Lung (tissue), 12 donors: ENCODE data around the gene SNED1. TPM values are rescaled to one million over a fixed set of nuclear protein-coding genes. Genes with fewer than 3 reads are reported as not detected.

Experiments
- ATAC-seq: fragments of 200-7000 bp; cut with Tn5 transposase; one replicate; pipeline ENCODE4 v1.9.1; 2020; ENCODE audit warnings: moderate number of reproducible peaks; ENCODE audit not compliant: insufficient read depth, low FRiP score
- DNase-seq, 3 donors: peaks; one replicate each; pipeline ENCODE4 v3.0.0-alpha.2; 2013 to 2017
- H3K27ac ChIP-seq, 2 donors: one replicate each; pipeline ENCODE4 v1.5.1; 2013; ENCODE audit warnings: mild to moderate bottlenecking in 2 of 2, moderate library complexity in 2 of 2, control low read depth in 1 of 2, inconsistent platforms in 1 of 2, low read depth in 1 of 2, low read length in 1 of 2
- H3K27me3 ChIP-seq, 3 donors: one replicate each; pipeline ENCODE4 v1.5.1; 2013; ENCODE audit warnings: low read length in 2 of 3; ENCODE audit not compliant: control insufficient read depth in 3 of 3, insufficient read depth in 3 of 3
- H3K36me3 ChIP-seq, 4 donors: one replicate each; pipeline ENCODE4 v1.5.1; 2013; ENCODE audit warnings: low read length in 4 of 4, mild to moderate bottlenecking in 1 of 4, moderate library complexity in 1 of 4; ENCODE audit not compliant: control insufficient read depth in 4 of 4, insufficient read depth in 4 of 4
- H3K4me1 ChIP-seq, 5 donors: one replicate each; pipeline ENCODE4 v1.5.1; 2013; ENCODE audit warnings: low read length in 5 of 5, mild to moderate bottlenecking in 2 of 5, moderate library complexity in 1 of 5; ENCODE audit not compliant: control insufficient read depth in 5 of 5, insufficient read depth in 5 of 5
- H3K4me3 ChIP-seq: one replicate; pipeline ENCODE4 v1.5.1; 2013; ENCODE audit warnings: mild to moderate bottlenecking, control low read depth, moderate library complexity
- H3K9ac ChIP-seq, 2 donors: one replicate each; pipeline ENCODE4 v1.5.1; 2013; ENCODE audit warnings: low read length in 2 of 2, control low read depth in 1 of 2; ENCODE audit not compliant: insufficient read depth in 1 of 2
- H3K9me3 ChIP-seq, 4 donors: one replicate each; pipeline ENCODE4 v1.5.1; 2013; ENCODE audit warnings: low read length in 3 of 4, mild to moderate bottlenecking in 1 of 4, moderate library complexity in 1 of 4; ENCODE audit not compliant: control insufficient read depth in 4 of 4, insufficient read depth in 3 of 4
- CTCF ChIP-seq: IDR thresholded peaks from 2 replicates; pipeline ENCODE4 v1.5.1; 2012; ENCODE audit warnings: mild to moderate bottlenecking; ENCODE audit errors: control extremely low read depth, extremely low read depth
- WGBS, 2 donors: extraction: QIAGEN DNeasy Blood & Tissue Kit; methylation state at CpG; one replicate each; pipeline ENCODE4 v1.1.7; 2013; 5-methylcytosine and 5-hydroxymethylcytosine counted together
- polyA plus RNA-seq, 2 donors: library from polyadenylated mRNA; stranded (reverse); fragments of 200-250 nt; gene quantifications; one replicate each; pipeline ENCODE4 v1.2.1, GENCODE V29; 2013
- total RNA-seq, 2 donors: library from RNA; depleted of rRNA in 1 of 2; stranded (reverse); fragments of >200 nt in 1 of 2; gene quantifications; one replicate each; pipeline ENCODE4 v1.2.1, GENCODE V29; 2014 to 2021
- donor health status: control.
- donor health status: control.
- donor health status: Bipolar disorder and iron deficiency.
- donor health status: healthy.
- donor health status: DM: yes; HTN: yes; CAD: no.

SNED1 gene
- total and polyA plus RNA-seq, 4 donors: 5.9 to 74.6 (median 34.7) TPM

GRCh38 chr2:240966457-240966905 is 31.9 kb upstream of the SNED1 start:
- DNase-seq: peak in 1 of 3 donors; percentile 10

GRCh38 chr2:240966906-240967680 is 31.3 kb upstream of the SNED1 start:
- WGBS, 2 donors: 86 to 89% methylated on average over 30 to 32 of the region's 32 CpGs
- ATAC-seq: no peak

More at GRCh38 chr2:240966457-240966905, 31.9 kb upstream of the SNED1 start:
- no peak for TF ChIP-seq CTCF
- H3K9me3 ChIP-seq: peaks cover 0 to under 1% (median 0%) of the 10 kb centered on the region in 4 donors
- H3K4me3 ChIP-seq: no peak overlapping the region
- H3K4me1 ChIP-seq: peaks cover 0 to 45% (median 10%) of the 10 kb centered on the region in 5 donors
- no peak overlapping the region for H3K27ac ChIP-seq
- H3K36me3 ChIP-seq: no peaks in the 10 kb centered on the region
- whole genome bisulfite sequencing, 2 donors: 92 to 94% methylated on average over 10 of the region's 10 CpGs
- no peaks in the 10 kb centered on the region for H3K27me3 ChIP-seq
- no peak for ATAC-seq
- no peak overlapping the region for H3K9ac ChIP-seq

GRCh38 chr2:240967681-240968621 is 30.5 kb upstream of the SNED1 start:
- H3K27ac ChIP-seq: no peak overlapping the region
- H3K9ac ChIP-seq: no peak overlapping the region
- TF ChIP-seq CTCF: no peak
- H3K36me3 ChIP-seq: no peaks in the 10 kb centered on the region
- H3K4me3 ChIP-seq: no peak overlapping the region
- no peak for DNase-seq
- WGBS, 2 donors: 92 to 93% methylated on average over 34 of the region's 34 CpGs
- H3K27me3 ChIP-seq: no peaks in the 10 kb centered on the region
- H3K4me1 ChIP-seq: peaks cover 0 to 31% (median 4%) of the 10 kb centered on the region in 5 donors
- ATAC-seq: no peak
- H3K9me3 ChIP-seq: no peaks in the 10 kb centered on the region

More at GRCh38 chr2:240966906-240967680, 31.3 kb upstream of the SNED1 start:
- Histone ChIP-seq H3K9me3 (no peaks in the 10 kb centered on the region), H3K27ac (no peak overlapping the region), H3K4me3 (no peak overlapping the region), H3K27me3 (no peaks in the 10 kb centered on the region), H3K4me1 (peaks cover 0 to 40% (median 6%) of the 10 kb centered on the region in 5 donors), H3K36me3 (no peaks in the 10 kb centered on the region), H3K9ac (no peak overlapping the region)
- no peak for DNase-seq
- TF ChIP-seq CTCF: no peak
